Type B pancreatic cell (in vitro differentiated cells): ENCODE measurements around the gene NT5C2. TPM values are rescaled to one million over a fixed set of nuclear protein-coding genes. Genes with fewer than 3 reads are reported as not detected.
"Not testable (repeated sequence)": the region's sequence is repeated elsewhere in the genome, so short reads cannot be mapped to it uniquely, and the experiment has no call there.

Experiments
- DNase-seq: peaks from one replicate; pipeline ENCODE4 v3.0.0; 2021; ENCODE audit warnings: mixed read lengths; ENCODE audit not compliant: unreplicated experiment; ENCODE audit errors: extremely low spot score
- H3K27ac Mint-ChIP-seq: 2 replicates; pipeline ENCODE4 v1.8.0; 2021; ENCODE audit warnings: mild to moderate bottlenecking, mixed read lengths
- H3K27me3 Mint-ChIP-seq: 2 replicates; pipeline ENCODE4 v1.8.0; 2021; ENCODE audit warnings: mixed read lengths
- H3K36me3 Mint-ChIP-seq: 2 replicates; pipeline ENCODE4 v1.8.0; 2021; ENCODE audit warnings: mixed read lengths
- H3K4me1 Mint-ChIP-seq: one replicate; pipeline ENCODE4 v1.8.0; 2021; ENCODE audit warnings: mixed read lengths; ENCODE audit not compliant: unreplicated experiment
- H3K4me3 Mint-ChIP-seq: 2 replicates; pipeline ENCODE4 v1.8.0; 2021; ENCODE audit warnings: mild to moderate bottlenecking, mixed read lengths
- H3K9me3 Mint-ChIP-seq: 2 replicates; pipeline ENCODE4 v1.8.0; 2021; ENCODE audit warnings: mixed read lengths
- CTCF ChIP-seq: fragments of 200-600 bp; sonication (generic); conservative IDR thresholded peaks from 2 replicates; pipeline ENCODE4 v1.5.0; 2021; ENCODE audit warnings: antibody characterized with exemption, mild to moderate bottlenecking
- total RNA-seq: library from RNA; stranded (reverse); gene quantifications from 2 replicates; pipeline ENCODE4 v1.2.1, GENCODE V29; 2021; ENCODE audit warnings: low replicate concordance

The NT5C2 gene
- total RNA-seq, 1 donor from 2014 or later: 96.5 TPM

DNA sequence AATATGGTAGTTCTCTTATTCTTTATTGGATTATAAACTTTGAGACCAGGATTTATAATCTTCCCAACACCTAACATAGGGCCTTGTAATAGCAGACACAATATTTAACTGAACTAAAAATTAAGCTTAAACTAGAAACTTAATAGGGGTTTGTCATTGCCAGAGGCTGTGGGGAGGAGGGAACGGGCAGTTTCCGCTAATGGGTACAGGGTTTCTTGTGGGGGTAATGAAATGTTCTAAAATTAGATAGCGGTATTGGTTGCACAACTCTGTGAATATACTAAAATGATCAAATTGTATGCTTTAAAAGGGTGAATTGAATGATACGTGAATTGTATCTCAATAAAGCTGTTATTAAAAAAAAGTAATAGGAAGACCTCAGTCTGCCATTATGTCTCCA, 45.4 kb downstream of the NT5C2 start:
- Mint-ChIP-seq H3K36me3 (peaks cover 15% of the 10 kb centered on the region), H3K4me3 (no peak overlapping the region), H3K27ac (peak overlapping the region; percentile 19), H3K4me1 (peaks cover 26% of the 10 kb centered on the region), H3K27me3 (no peaks in the 10 kb centered on the region), H3K9me3 (no peaks in the 10 kb centered on the region)
- DNase-seq: no peak
- TF ChIP-seq CTCF: no peak

GRCh38 chr10:103145860-103146466, 47.1 kb downstream of the NT5C2 start:
- H3K27ac Mint-ChIP-seq: no peak overlapping the region
- no peak overlapping the region for H3K4me3 Mint-ChIP-seq
- H3K4me1 Mint-ChIP-seq: peaks cover 32% of the 10 kb centered on the region
- TF ChIP-seq CTCF: no peak
- H3K36me3 Mint-ChIP-seq: peaks cover 11% of the 10 kb centered on the region
- no peak for DNase-seq
- H3K9me3 Mint-ChIP-seq: no peaks in the 10 kb centered on the region
- H3K27me3 Mint-ChIP-seq: no peaks in the 10 kb centered on the region

- Mint-ChIP-seq H3K27me3 (no peaks in the 10 kb centered on the region), H3K36me3 (peaks cover 14% of the 10 kb centered on the region), H3K4me3 (no peak overlapping the region), H3K27ac (no peak overlapping the region), H3K9me3 (no peaks in the 10 kb centered on the region), H3K4me1 (peaks cover 32% of the 10 kb centered on the region)
- no peak for TF ChIP-seq CTCF
- no peak for DNase-seq
These were observed 48.0 kb downstream of the NT5C2 start for GRCh38 chr10:103145046-103145445.

DNA sequence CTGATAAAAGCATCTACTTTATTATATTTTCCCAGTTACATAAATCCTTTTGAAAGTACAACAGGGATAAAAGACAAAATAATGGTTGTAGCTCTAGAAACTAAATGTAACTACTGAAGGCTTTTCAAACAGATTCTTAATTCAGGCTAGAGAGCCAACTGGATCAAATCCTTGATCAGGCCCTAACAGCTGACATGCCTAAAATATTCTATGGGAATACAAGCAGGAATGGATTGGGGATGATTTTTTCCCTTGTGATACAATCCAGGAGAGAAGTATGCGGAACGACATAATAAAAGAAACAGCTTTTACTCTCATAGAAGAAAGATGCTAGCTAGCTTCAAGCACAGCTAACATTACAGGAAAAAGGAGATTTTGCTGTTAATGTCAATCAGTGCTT, 49.0 kb downstream of the NT5C2 start:
- Mint-ChIP-seq H3K9me3 (no peaks in the 10 kb centered on the region), H3K4me3 (no peak overlapping the region), H3K27ac (no peak overlapping the region), H3K4me1 (peaks cover 32% of the 10 kb centered on the region), H3K27me3 (no peaks in the 10 kb centered on the region), H3K36me3 (peaks cover 19% of the 10 kb centered on the region)
- DNase-seq: no peak
- TF ChIP-seq CTCF: no peak

DNA sequence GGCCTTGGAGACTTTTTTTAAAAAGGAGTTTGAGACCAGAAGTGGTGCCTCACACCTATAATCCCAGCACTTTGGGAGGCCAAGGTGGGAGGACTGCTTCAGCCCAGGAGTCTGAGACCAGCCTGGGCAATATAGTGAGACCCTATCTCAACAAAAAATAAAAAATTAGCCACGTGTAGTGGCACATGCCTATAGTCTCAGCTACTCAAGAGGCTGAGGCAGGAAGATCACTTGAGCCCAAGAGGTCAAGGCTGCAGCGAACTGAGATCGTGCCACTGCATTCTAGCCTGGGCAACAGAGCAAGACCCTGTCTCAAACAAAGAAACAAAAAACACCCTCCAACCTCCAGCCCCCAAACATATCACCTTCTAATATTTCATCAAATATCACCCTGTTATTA, 49.4 kb downstream of the NT5C2 start:
- not testable (repeated sequence) for H3K27ac Mint-ChIP-seq

DNA sequence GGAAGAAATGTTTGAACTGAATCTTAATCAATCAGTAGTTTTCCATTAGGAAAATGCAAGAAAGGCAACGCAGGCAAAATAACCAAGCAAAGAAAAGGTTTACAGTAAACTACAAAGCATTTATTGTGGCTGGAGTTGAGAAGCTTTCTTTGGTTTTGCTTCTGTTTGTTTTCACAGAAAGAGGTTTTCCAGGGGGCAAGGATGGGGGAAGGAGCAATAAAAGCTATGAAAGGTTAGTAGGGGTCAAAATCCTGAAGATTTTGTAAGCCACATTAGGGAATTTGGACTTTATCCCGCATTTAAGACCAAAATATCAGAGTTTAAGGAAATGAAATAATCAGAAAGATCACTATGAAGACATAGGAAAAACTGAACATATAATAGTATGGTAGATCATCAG, 51.1 kb downstream of the NT5C2 start:
- no peak overlapping the region for H3K4me3 Mint-ChIP-seq
- no peaks in the 10 kb centered on the region for H3K9me3 Mint-ChIP-seq
- peaks cover 18% of the 10 kb centered on the region for H3K36me3 Mint-ChIP-seq
- H3K4me1 Mint-ChIP-seq: peaks cover 22% of the 10 kb centered on the region
- DNase-seq: no peak
- no peaks in the 10 kb centered on the region for H3K27me3 Mint-ChIP-seq
- H3K27ac Mint-ChIP-seq: no peak overlapping the region
- no peak for TF ChIP-seq CTCF

More for the DNA sequence above, 49.4 kb downstream of the NT5C2 start:
- Mint-ChIP-seq H3K4me1 (peaks cover 32% of the 10 kb centered on the region), H3K36me3 (peaks cover 16% of the 10 kb centered on the region)
- H3K9me3 Mint-ChIP-seq, DNase-seq, H3K27me3 Mint-ChIP-seq, H3K4me3 Mint-ChIP-seq: not testable (repeated sequence)
